Measurements from ENCODE around the gene RTN1. TPM values are rescaled to one million over a fixed set of nuclear protein-coding genes. Genes with fewer than 3 reads are reported as not detected.

Gene RTN1
- total RNA-seq, 2 experiments from 2014 or later: not detected

GRCh38 chr14:59583755-59584154, 286.8 kb downstream of the RTN1 start:
- DNase-seq (no peak), ATAC-seq (no peak)
- H3K36me3 Mint-ChIP-seq (ENCODE audit: low read depth): no peaks in the 10 kb centered on the region
- H3K9me3 Mint-ChIP-seq (ENCODE audit: insufficient read depth): no peaks in the 10 kb centered on the region
- ChIA-PET POLR2A (no interaction called here), CTCF (no interaction called here)
- H3K27ac Mint-ChIP-seq: no peak overlapping the region
- H3K4me1 Mint-ChIP-seq (ENCODE audit: low read depth): peaks cover 8% of the 10 kb centered on the region
- H3K27me3 Mint-ChIP-seq (ENCODE audit: low read depth): no peaks in the 10 kb centered on the region
- no peak overlapping the region for H3K4me3 Mint-ChIP-seq

GRCh38 chr14:59582845-59583509, 287.6 kb downstream of the RTN1 start:
- Mint-ChIP-seq H3K27ac (no peak overlapping the region), H3K27me3 (ENCODE audit: low read depth) (no peaks in the 10 kb centered on the region)
- POLR2A ChIA-PET: no interaction called here

GRCh38 chr14:59582161-59582560, 288.4 kb downstream of the RTN1 start:
- Mint-ChIP-seq H3K36me3 (ENCODE audit: low read depth) (no peaks in the 10 kb centered on the region), H3K9me3 (ENCODE audit: insufficient read depth) (no peaks in the 10 kb centered on the region), H3K27ac (no peak overlapping the region), H3K4me3 (no peak overlapping the region), H3K4me1 (ENCODE audit: low read depth) (peaks cover 8% of the 10 kb centered on the region), H3K27me3 (ENCODE audit: low read depth) (no peaks in the 10 kb centered on the region)
- DNase-seq (no peak), ATAC-seq (no peak)
- CTCF ChIA-PET: no interaction called here
- POLR2A ChIA-PET: no interaction called here

More at GRCh38 chr14:59582845-59583509, 287.6 kb downstream of the RTN1 start:
- DNase-seq (no peak), ATAC-seq (no peak)
- no peaks in the 10 kb centered on the region for H3K36me3 Mint-ChIP-seq (ENCODE audit: low read depth)
- CTCF ChIA-PET: no interaction called here
- H3K4me1 Mint-ChIP-seq (ENCODE audit: low read depth): peaks cover 8% of the 10 kb centered on the region
- H3K4me3 Mint-ChIP-seq: no peak overlapping the region
- no peaks in the 10 kb centered on the region for H3K9me3 Mint-ChIP-seq (ENCODE audit: insufficient read depth)

GRCh38 chr14:59580911-59581310, 289.7 kb downstream of the RTN1 start:
- peaks cover 6% of the 10 kb centered on the region for H3K27me3 Mint-ChIP-seq (ENCODE audit: low read depth)
- H3K9me3 Mint-ChIP-seq (ENCODE audit: insufficient read depth): no peaks in the 10 kb centered on the region
- H3K4me1 Mint-ChIP-seq (ENCODE audit: low read depth): peaks cover 13% of the 10 kb centered on the region
- no peak overlapping the region for H3K27ac Mint-ChIP-seq
- POLR2A ChIA-PET: no interaction called here
- H3K4me3 Mint-ChIP-seq: no peak overlapping the region
- CTCF ChIA-PET: no interaction called here
- DNase-seq (no peak), ATAC-seq (no peak)
- H3K36me3 Mint-ChIP-seq (ENCODE audit: low read depth): no peaks in the 10 kb centered on the region

- CTCF ChIA-PET: interaction anchor here (0.6 to 4.0 kb wide), 29 partner anchors 9 to 1075 kb away, joined by 3 to 28 read pairs (median 4); partner anchors contain the start of genes GPR135, JKAMP and L3HYPDH
- Mint-ChIP-seq H3K9me3 (ENCODE audit: insufficient read depth) (no peaks in the 10 kb centered on the region), H3K4me3 (peak within 1 kb of the TSS; percentile 64), H3K27me3 (ENCODE audit: low read depth) (peaks cover 17% of the 10 kb centered on the region), H3K27ac (peak within 1 kb of the TSS; percentile 47), H3K4me1 (ENCODE audit: low read depth) (peaks cover 11% of the 10 kb centered on the region), H3K36me3 (ENCODE audit: low read depth) (no peaks in the 10 kb centered on the region)
- POLR2A ChIA-PET: interaction anchor here (0.8 kb wide), 1 partner anchor 67 kb away, joined by 3 read pairs; no protein-coding TSS in a partner anchor
- peak; percentile 87 for DNase-seq
- peak; percentile 94 for ATAC-seq
Measured at GRCh38 chr14:59576332-59577294, 294.0 kb downstream of the RTN1 start, which contains the start of gene CCDC175. TSS of gene CCDC175 (minus strand) at chr14:59576812. CDS start at chr14:59576775, 37 bp downstream.

GRCh38 chr14:59570122-59570521, 300.5 kb downstream of the RTN1 start:
- peaks cover 29% of the 10 kb centered on the region for H3K27me3 Mint-ChIP-seq (ENCODE audit: low read depth)
- no peaks in the 10 kb centered on the region for H3K36me3 Mint-ChIP-seq (ENCODE audit: low read depth)
- no peaks in the 10 kb centered on the region for H3K9me3 Mint-ChIP-seq (ENCODE audit: insufficient read depth)
- no peak overlapping the region for H3K27ac Mint-ChIP-seq
- H3K4me3 Mint-ChIP-seq: no peak overlapping the region
- CTCF ChIA-PET: interaction anchor here (0.9 kb wide), 1 partner anchor 459 kb away, joined by 3 read pairs; no protein-coding TSS in a partner anchor
- H3K4me1 Mint-ChIP-seq (ENCODE audit: low read depth): no peaks in the 10 kb centered on the region
- no peak for DNase-seq
- ATAC-seq: no peak
- POLR2A ChIA-PET: no interaction called here

GRCh38 chr14:59566725-59567124, 303.9 kb downstream of the RTN1 start:
- H3K27ac Mint-ChIP-seq: no peak overlapping the region
- no peak for DNase-seq
- ChIA-PET POLR2A (no interaction called here), CTCF (interaction anchor here (1.3 kb wide), 1 partner anchor 9 kb away, joined by 6 read pairs; the partner anchor contains the start of gene CCDC175)
- H3K4me1 Mint-ChIP-seq (ENCODE audit: low read depth): no peaks in the 10 kb centered on the region
- H3K9me3 Mint-ChIP-seq (ENCODE audit: insufficient read depth): no peaks in the 10 kb centered on the region
- peaks cover 36% of the 10 kb centered on the region for H3K27me3 Mint-ChIP-seq (ENCODE audit: low read depth)
- ATAC-seq: no peak
- no peaks in the 10 kb centered on the region for H3K36me3 Mint-ChIP-seq (ENCODE audit: low read depth)
- no peak overlapping the region for H3K4me3 Mint-ChIP-seq

- H3K9me3 Mint-ChIP-seq (ENCODE audit: insufficient read depth): no peaks in the 10 kb centered on the region
- H3K36me3 Mint-ChIP-seq (ENCODE audit: low read depth): no peaks in the 10 kb centered on the region
- H3K4me3 Mint-ChIP-seq: no peak overlapping the region
- POLR2A ChIA-PET: no interaction called here
- ATAC-seq (no peak), DNase-seq (no peak)
- CTCF ChIA-PET: interaction anchor here (1.3 kb wide), 1 partner anchor 10 kb away, joined by 6 read pairs; the partner anchor contains the start of gene CCDC175
- H3K27ac Mint-ChIP-seq: no peak overlapping the region
- peaks cover 34% of the 10 kb centered on the region for H3K27me3 Mint-ChIP-seq (ENCODE audit: low read depth)
- H3K4me1 Mint-ChIP-seq (ENCODE audit: low read depth): no peaks in the 10 kb centered on the region
Measured at GRCh38 chr14:59566296-59566695, 304.3 kb downstream of the RTN1 start.

- no peak overlapping the region for H3K4me3 Mint-ChIP-seq
- ChIA-PET CTCF (interaction anchor here (1.7 kb wide), 1 partner anchor 12 kb away, joined by 6 read pairs; the partner anchor contains the start of gene CCDC175), POLR2A (no interaction called here)
- ATAC-seq (no peak), DNase-seq (no peak)
- peaks cover 38% of the 10 kb centered on the region for H3K27me3 Mint-ChIP-seq (ENCODE audit: low read depth)
- no peaks in the 10 kb centered on the region for H3K4me1 Mint-ChIP-seq (ENCODE audit: low read depth)
- H3K9me3 Mint-ChIP-seq (ENCODE audit: insufficient read depth): no peaks in the 10 kb centered on the region
- H3K27ac Mint-ChIP-seq: no peak overlapping the region
- H3K36me3 Mint-ChIP-seq (ENCODE audit: low read depth): no peaks in the 10 kb centered on the region
Measured at GRCh38 chr14:59565087-59565486, 305.5 kb downstream of the RTN1 start.

GRCh38 chr14:59564366-59564765, 306.2 kb downstream of the RTN1 start:
- Mint-ChIP-seq H3K4me3 (no peak overlapping the region), H3K9me3 (ENCODE audit: insufficient read depth) (no peaks in the 10 kb centered on the region), H3K4me1 (ENCODE audit: low read depth) (no peaks in the 10 kb centered on the region), H3K27me3 (ENCODE audit: low read depth) (peaks cover 38% of the 10 kb centered on the region), H3K27ac (no peak overlapping the region), H3K36me3 (ENCODE audit: low read depth) (no peaks in the 10 kb centered on the region)
- ChIA-PET CTCF (interaction anchor here (1.7 kb wide), 1 partner anchor 13 kb away, joined by 6 read pairs; the partner anchor contains the start of gene CCDC175), POLR2A (no interaction called here)
- no peak for ATAC-seq
- DNase-seq: no peak

- Mint-ChIP-seq H3K9me3 (ENCODE audit: insufficient read depth) (no peaks in the 10 kb centered on the region), H3K4me1 (ENCODE audit: low read depth) (no peaks in the 10 kb centered on the region), H3K27ac (no peak overlapping the region), H3K27me3 (ENCODE audit: low read depth) (peaks cover 14% of the 10 kb centered on the region), H3K4me3 (no peak overlapping the region), H3K36me3 (ENCODE audit: low read depth) (no peaks in the 10 kb centered on the region)
- ATAC-seq (no peak), DNase-seq (no peak)
- POLR2A ChIA-PET: no interaction called here
- CTCF ChIA-PET: no interaction called here
Measured at GRCh38 chr14:59547310-59547709, 323.3 kb downstream of the RTN1 start.
